GM19455 (cell line): ENCODE data around the gene CRB2.
"Not testable (repeated sequence)": the region's sequence is repeated elsewhere in the genome, so short reads cannot be mapped to it uniquely, and the experiment has no call there.

Experiments used
- ATAC-seq: cut with Tn5 transposase; IDR thresholded peaks from one replicate; pipeline ENCODE4 v1.9.1; 2021; ENCODE audit not compliant: unreplicated experiment

Gene CRB2

GRCh38 chr9:123398938-123399337 is 42.9 kb downstream of the CRB2 start:
- not testable (repeated sequence) for ATAC-seq

GRCh38 chr9:123399803-123400378 is 43.9 kb downstream of the CRB2 start:
- no peak for ATAC-seq

GRCh38 chr9:123400926-123401503 is 45.0 kb downstream of the CRB2 start:
- no peak for ATAC-seq

GRCh38 chr9:123401879-123402513 is 46.0 kb downstream of the CRB2 start:
- ATAC-seq = no peak

- no peak for ATAC-seq
Measured at GRCh38 chr9:123402981-123403509, 47.0 kb downstream of the CRB2 start.

- no peak for ATAC-seq
Measured at GRCh38 chr9:123406016-123406415, 50.0 kb downstream of the CRB2 start.

- ATAC-seq = no peak
Measured at GRCh38 chr9:123406691-123407216, 50.8 kb downstream of the CRB2 start.

GRCh38 chr9:123407217-123407851 is 51.3 kb downstream of the CRB2 start:
- ATAC-seq = no peak

GRCh38 chr9:123408313-123409262 is 52.6 kb downstream of the CRB2 start:
- no peak for ATAC-seq

- ATAC-seq = no peak
Measured at GRCh38 chr9:123410281-123410910, 54.4 kb downstream of the CRB2 start.

GRCh38 chr9:123411191-123411590 is 55.2 kb downstream of the CRB2 start:
- no peak for ATAC-seq

- ATAC-seq = no peak
Measured at GRCh38 chr9:123411636-123412035, 55.6 kb downstream of the CRB2 start.

GRCh38 chr9:123412171-123412820 is 56.3 kb downstream of the CRB2 start:
- ATAC-seq = no peak

GRCh38 chr9:123414204-123414603 is 58.2 kb downstream of the CRB2 start:
- no peak for ATAC-seq

- no peak for ATAC-seq
Measured at GRCh38 chr9:123414936-123415930, 59.2 kb downstream of the CRB2 start.

- no peak for ATAC-seq
Measured at GRCh38 chr9:123416176-123416575, 60.2 kb downstream of the CRB2 start.

GRCh38 chr9:123417289-123418051 is 61.5 kb downstream of the CRB2 start:
- no peak for ATAC-seq

- ATAC-seq = no peak
Measured at GRCh38 chr9:123418052-123418430, 62.0 kb downstream of the CRB2 start.
